A549 (cell line): ENCODE data around the gene POLR2C.

Experiments
- BCL3 ChIP-seq: fragments of >200 bp; sonication (Bioruptor Twin); formaldehyde crosslinking; IDR thresholded peaks from 3 replicates; pipeline ENCODE4 v1.6.1; 2016
- HOXA7 ChIP-seq: fragments of 250-450 bp; sonication (Bioruptor Pico); IDR thresholded peaks from 2 replicates; pipeline ENCODE4 v1.5.0; 2020; ENCODE audit warnings: mild to moderate bottlenecking, moderate library complexity
- JUN ChIP-seq, 2 experiments: fragments of >200 bp; sonication (Bioruptor Twin); formaldehyde crosslinking; IDR thresholded peaks; 2 replicates in 1 of 2; 3 replicates in 1 of 2; pipeline ENCODE4 v1.6.1; 2016 to 2017
- MAFK ChIP-seq: fragments of 450-650 bp; IDR thresholded peaks from 2 replicates; pipeline ENCODE4 v1.6.1; 2014; ENCODE audit not compliant: partially characterized antibody
- MYC ChIP-seq: IDR thresholded peaks from 2 replicates; pipeline ENCODE4 v1.6.1; 2012; ENCODE audit warnings: mild to moderate bottlenecking, inconsistent platforms, low read length, improper control_type of control experiment, borderline replicate concordance
- NPAS2 ChIP-seq: fragments of 250-450 bp; sonication (Bioruptor Pico); IDR thresholded peaks from 2 replicates; pipeline ENCODE4 v1.8.0; 2022; ENCODE audit warnings: mild to moderate bottlenecking, moderate library complexity, borderline replicate concordance
- POLR2A ChIP-seq: IDR thresholded peaks from 2 replicates; pipeline ENCODE4 v1.6.1; 2012; ENCODE audit warnings: mild to moderate bottlenecking, low read length
- RAD21 ChIP-seq, 2 experiments: fragments of >200 bp in 1 of 2; sonication (Bioruptor Twin) in 1 of 2; formaldehyde crosslinking in 1 of 2; IDR thresholded peaks in 1 of 2; conservative IDR thresholded peaks in 1 of 2; 2 replicates in 1 of 2; 3 replicates in 1 of 2; pipeline ENCODE4 v1.6.1; 2012 to 2018; ENCODE audit warnings: inconsistent platforms in 1 of 2
- RFX5 ChIP-seq: fragments of 450-650 bp; IDR thresholded peaks from 2 replicates; pipeline ENCODE4 v1.7.1; 2014; ENCODE audit warnings: antibody characterized with exemption, mild to moderate bottlenecking, moderate library complexity
- SMC3 ChIP-seq: fragments of >200 bp; sonication (Bioruptor Twin); formaldehyde crosslinking; IDR thresholded peaks from 3 replicates; pipeline ENCODE4 v1.6.1; 2018; ENCODE audit warnings: inconsistent platforms
- SREBF2 ChIP-seq: fragments of 450-650 bp; IDR thresholded peaks from 2 replicates; pipeline ENCODE4 v1.6.1; 2014; ENCODE audit warnings: mild to moderate bottlenecking, moderate library complexity
- TFCP2L1 ChIP-seq: fragments of 250-450 bp; sonication (Bioruptor Pico); IDR thresholded peaks from 2 replicates; pipeline ENCODE4 v1.5.0; 2021; ENCODE audit warnings: mild to moderate bottlenecking
- TF ChIP-seq, protein P1 (sequence below): fragments of >200 bp; sonication (Bioruptor Twin); formaldehyde crosslinking; IDR thresholded peaks from 3 replicates; pipeline ENCODE4 v1.5.1; 2016
- TF ChIP-seq, protein P2 (sequence below): fragments of 200-600 bp; sonication (generic); IDR thresholded peaks from 2 replicates; pipeline ENCODE4 v1.6.1; 2016; ENCODE audit warnings: antibody characterized with exemption, mild to moderate bottlenecking, moderate library complexity

DNA sequence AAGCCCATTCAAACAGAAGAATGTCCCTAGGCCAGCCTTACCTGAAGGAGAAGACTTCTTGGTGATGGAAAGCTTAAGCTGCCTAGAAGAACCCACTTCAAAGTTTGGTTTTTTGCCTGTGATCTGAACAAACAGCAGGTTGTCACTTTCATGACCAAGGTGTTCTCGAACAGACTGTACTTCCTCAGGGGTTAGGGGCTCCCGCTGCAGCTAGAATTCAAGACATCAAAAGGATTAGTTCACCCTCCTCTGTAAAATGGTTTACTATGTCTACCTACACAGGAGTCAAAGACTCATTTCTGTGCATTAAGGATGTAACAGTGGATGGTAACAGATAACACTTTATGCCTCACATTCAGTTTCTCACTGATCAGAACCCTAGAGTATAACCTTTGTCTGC lies 28.5 kb upstream of the POLR2C start:
- TF ChIP-seq, protein P1, sequence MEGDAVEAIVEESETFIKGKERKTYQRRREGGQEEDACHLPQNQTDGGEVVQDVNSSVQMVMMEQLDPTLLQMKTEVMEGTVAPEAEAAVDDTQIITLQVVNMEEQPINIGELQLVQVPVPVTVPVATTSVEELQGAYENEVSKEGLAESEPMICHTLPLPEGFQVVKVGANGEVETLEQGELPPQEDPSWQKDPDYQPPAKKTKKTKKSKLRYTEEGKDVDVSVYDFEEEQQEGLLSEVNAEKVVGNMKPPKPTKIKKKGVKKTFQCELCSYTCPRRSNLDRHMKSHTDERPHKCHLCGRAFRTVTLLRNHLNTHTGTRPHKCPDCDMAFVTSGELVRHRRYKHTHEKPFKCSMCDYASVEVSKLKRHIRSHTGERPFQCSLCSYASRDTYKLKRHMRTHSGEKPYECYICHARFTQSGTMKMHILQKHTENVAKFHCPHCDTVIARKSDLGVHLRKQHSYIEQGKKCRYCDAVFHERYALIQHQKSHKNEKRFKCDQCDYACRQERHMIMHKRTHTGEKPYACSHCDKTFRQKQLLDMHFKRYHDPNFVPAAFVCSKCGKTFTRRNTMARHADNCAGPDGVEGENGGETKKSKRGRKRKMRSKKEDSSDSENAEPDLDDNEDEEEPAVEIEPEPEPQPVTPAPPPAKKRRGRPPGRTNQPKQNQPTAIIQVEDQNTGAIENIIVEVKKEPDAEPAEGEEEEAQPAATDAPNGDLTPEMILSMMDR = no peak
- TF ChIP-seq RFX5 (no peak), POLR2A (no peak), SMC3 (no peak), MAFK (no peak), HOXA7 (CRISPR knock-in tag) (no peak), RAD21 (conservative IDR thresholded peaks at IDR 0.05 in 1 of 2, IDR thresholded peaks at IDR 0.05 in 1 of 2) (no peak), MYC (no peak), SREBF2 (no peak), NPAS2 (CRISPR knock-in tag) (no peak), TFCP2L1 (CRISPR knock-in tag) (no peak), JUN (IDR thresholded peaks at IDR 0.05) (no peak), BCL3 (no peak)
- TF ChIP-seq, protein P2, sequence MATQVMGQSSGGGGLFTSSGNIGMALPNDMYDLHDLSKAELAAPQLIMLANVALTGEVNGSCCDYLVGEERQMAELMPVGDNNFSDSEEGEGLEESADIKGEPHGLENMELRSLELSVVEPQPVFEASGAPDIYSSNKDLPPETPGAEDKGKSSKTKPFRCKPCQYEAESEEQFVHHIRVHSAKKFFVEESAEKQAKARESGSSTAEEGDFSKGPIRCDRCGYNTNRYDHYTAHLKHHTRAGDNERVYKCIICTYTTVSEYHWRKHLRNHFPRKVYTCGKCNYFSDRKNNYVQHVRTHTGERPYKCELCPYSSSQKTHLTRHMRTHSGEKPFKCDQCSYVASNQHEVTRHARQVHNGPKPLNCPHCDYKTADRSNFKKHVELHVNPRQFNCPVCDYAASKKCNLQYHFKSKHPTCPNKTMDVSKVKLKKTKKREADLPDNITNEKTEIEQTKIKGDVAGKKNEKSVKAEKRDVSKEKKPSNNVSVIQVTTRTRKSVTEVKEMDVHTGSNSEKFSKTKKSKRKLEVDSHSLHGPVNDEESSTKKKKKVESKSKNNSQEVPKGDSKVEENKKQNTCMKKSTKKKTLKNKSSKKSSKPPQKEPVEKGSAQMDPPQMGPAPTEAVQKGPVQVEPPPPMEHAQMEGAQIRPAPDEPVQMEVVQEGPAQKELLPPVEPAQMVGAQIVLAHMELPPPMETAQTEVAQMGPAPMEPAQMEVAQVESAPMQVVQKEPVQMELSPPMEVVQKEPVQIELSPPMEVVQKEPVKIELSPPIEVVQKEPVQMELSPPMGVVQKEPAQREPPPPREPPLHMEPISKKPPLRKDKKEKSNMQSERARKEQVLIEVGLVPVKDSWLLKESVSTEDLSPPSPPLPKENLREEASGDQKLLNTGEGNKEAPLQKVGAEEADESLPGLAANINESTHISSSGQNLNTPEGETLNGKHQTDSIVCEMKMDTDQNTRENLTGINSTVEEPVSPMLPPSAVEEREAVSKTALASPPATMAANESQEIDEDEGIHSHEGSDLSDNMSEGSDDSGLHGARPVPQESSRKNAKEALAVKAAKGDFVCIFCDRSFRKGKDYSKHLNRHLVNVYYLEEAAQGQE = no peak
